Astrocyte (in vitro differentiated cells and primary cell): ENCODE data around the gene MRPS12. TPM values are rescaled to one million over a fixed set of nuclear protein-coding genes. Genes with fewer than 3 reads are reported as not detected.

Source experiments
- DNase-seq: peaks from one replicate; pipeline ENCODE4 v3.0.0-alpha.2; 2010; ENCODE audit warnings: low read depth
- FAIRE-seq: peaks from 2 replicates; lab custom pipeline; 2011; peaks lifted over from hg19 to GRCh38; lab: Jason Lieb, UNC
- H2AFZ ChIP-seq: 2 replicates; pipeline ENCODE4 v1.6.0; 2012; ENCODE audit warnings: low read depth, low read length, inconsistent platforms
- H3K27ac ChIP-seq: 2 replicates; pipeline ENCODE4 v1.5.1; 2011; ENCODE audit warnings: low read depth, low read length, inconsistent platforms
- H3K27me3 ChIP-seq: 2 replicates; pipeline ENCODE4 v1.6.0; 2011; ENCODE audit warnings: low read length, inconsistent platforms; ENCODE audit not compliant: insufficient read depth
- H3K36me3 ChIP-seq: 2 replicates; pipeline ENCODE4 v1.5.1; 2011; ENCODE audit warnings: low read length, inconsistent platforms; ENCODE audit not compliant: insufficient read depth
- H3K4me1 ChIP-seq: 2 replicates; pipeline ENCODE4 v1.5.1; 2011; ENCODE audit warnings: low read length, inconsistent platforms; ENCODE audit not compliant: insufficient read depth
- H3K4me2 ChIP-seq: 2 replicates; pipeline ENCODE4 v1.6.0; 2012; ENCODE audit warnings: low read length, inconsistent platforms
- H3K4me3 ChIP-seq: 2 replicates; pipeline ENCODE4 v1.5.1; 2011; ENCODE audit warnings: low read depth, mild to moderate bottlenecking, low read length, inconsistent platforms; ENCODE audit not compliant: insufficient read depth
- H3K79me2 ChIP-seq: 2 replicates; pipeline ENCODE4 v1.6.0; 2012; ENCODE audit warnings: mild to moderate bottlenecking, low read length, inconsistent platforms; ENCODE audit not compliant: insufficient read depth
- H3K9ac ChIP-seq: 2 replicates; pipeline ENCODE4 v1.6.0; 2012; ENCODE audit warnings: mild to moderate bottlenecking, low read length, inconsistent platforms
- H3K9me3 ChIP-seq: 2 replicates; pipeline ENCODE4 v1.5.1; 2012; ENCODE audit warnings: low read depth, mild to moderate bottlenecking, low read length, inconsistent platforms; ENCODE audit not compliant: insufficient read depth
- H4K20me1 ChIP-seq: 2 replicates; pipeline ENCODE4 v1.6.0; 2012; ENCODE audit warnings: low read length, inconsistent platforms; ENCODE audit not compliant: insufficient read depth
- H3K27ac Mint-ChIP-seq: one replicate; pipeline ENCODE4 v1.8.0; 2021; ENCODE audit warnings: mild to moderate bottlenecking, mixed read lengths; ENCODE audit not compliant: unreplicated experiment
- H3K27me3 Mint-ChIP-seq: one replicate; pipeline ENCODE4 v1.8.0; 2021; ENCODE audit warnings: low read depth, mixed read lengths; ENCODE audit not compliant: unreplicated experiment
- H3K36me3 Mint-ChIP-seq: one replicate; pipeline ENCODE4 v1.8.0; 2021; ENCODE audit warnings: low read depth, mixed read lengths; ENCODE audit not compliant: unreplicated experiment
- H3K4me1 Mint-ChIP-seq: one replicate; pipeline ENCODE4 v1.8.0; 2021; ENCODE audit warnings: low read depth, mixed read lengths; ENCODE audit not compliant: unreplicated experiment
- H3K4me3 Mint-ChIP-seq: one replicate; pipeline ENCODE4 v1.8.0; 2021; ENCODE audit warnings: mild to moderate bottlenecking, moderate library complexity, mixed read lengths; ENCODE audit not compliant: unreplicated experiment
- H3K9me3 Mint-ChIP-seq: one replicate; pipeline ENCODE4 v1.8.0; 2021; ENCODE audit warnings: mild to moderate bottlenecking, mixed read lengths; ENCODE audit not compliant: unreplicated experiment
- EZH2 ChIP-seq: IDR thresholded peaks from 2 replicates; pipeline ENCODE4 v1.6.1; 2012; ENCODE audit warnings: mild to moderate bottlenecking, low read length, inconsistent platforms; ENCODE audit not compliant: insufficient read depth
- total RNA-seq: library from RNA; stranded (reverse); gene quantifications from 2 replicates; pipeline ENCODE4 v1.2.1, GENCODE V29; 2021
- TF ChIP-seq, protein P1 (sequence below): IDR thresholded peaks from 2 replicates; pipeline ENCODE4 v1.5.1; 2011; ENCODE audit warnings: low read depth, mild to moderate bottlenecking, inconsistent platforms, low read length, moderate library complexity; ENCODE audit not compliant: insufficient read depth

The MRPS12 gene
- total RNA-seq, 1 donor from 2014 or later, result 59.5 TPM

GRCh38 chr19:38920602-38921419, 9.9 kb upstream of the MRPS12 start:
- H3K4me1 Mint-ChIP-seq, result no peaks in the 10 kb centered on the region
- H3K27me3 Mint-ChIP-seq, result no peaks in the 10 kb centered on the region
- H3K4me1 ChIP-seq, result no peaks in the 10 kb centered on the region
- TF ChIP-seq, protein P1, sequence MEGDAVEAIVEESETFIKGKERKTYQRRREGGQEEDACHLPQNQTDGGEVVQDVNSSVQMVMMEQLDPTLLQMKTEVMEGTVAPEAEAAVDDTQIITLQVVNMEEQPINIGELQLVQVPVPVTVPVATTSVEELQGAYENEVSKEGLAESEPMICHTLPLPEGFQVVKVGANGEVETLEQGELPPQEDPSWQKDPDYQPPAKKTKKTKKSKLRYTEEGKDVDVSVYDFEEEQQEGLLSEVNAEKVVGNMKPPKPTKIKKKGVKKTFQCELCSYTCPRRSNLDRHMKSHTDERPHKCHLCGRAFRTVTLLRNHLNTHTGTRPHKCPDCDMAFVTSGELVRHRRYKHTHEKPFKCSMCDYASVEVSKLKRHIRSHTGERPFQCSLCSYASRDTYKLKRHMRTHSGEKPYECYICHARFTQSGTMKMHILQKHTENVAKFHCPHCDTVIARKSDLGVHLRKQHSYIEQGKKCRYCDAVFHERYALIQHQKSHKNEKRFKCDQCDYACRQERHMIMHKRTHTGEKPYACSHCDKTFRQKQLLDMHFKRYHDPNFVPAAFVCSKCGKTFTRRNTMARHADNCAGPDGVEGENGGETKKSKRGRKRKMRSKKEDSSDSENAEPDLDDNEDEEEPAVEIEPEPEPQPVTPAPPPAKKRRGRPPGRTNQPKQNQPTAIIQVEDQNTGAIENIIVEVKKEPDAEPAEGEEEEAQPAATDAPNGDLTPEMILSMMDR, result no peak
- TF ChIP-seq EZH2, result no peak
- H3K9me3 Mint-ChIP-seq, result no peaks in the 10 kb centered on the region
- FAIRE-seq (no peak), DNase-seq (no peak)
- no peak overlapping the region for H3K4me2 ChIP-seq
- H3K4me3 ChIP-seq, result no peak overlapping the region
- no peaks in the 10 kb centered on the region for H3K9me3 ChIP-seq
- peaks cover 20% of the 10 kb centered on the region for H3K36me3 Mint-ChIP-seq
- H3K27ac ChIP-seq, result no peak overlapping the region
- H3K4me3 Mint-ChIP-seq, result no peak overlapping the region
- peaks cover 4% of the 10 kb centered on the region for H3K36me3 ChIP-seq
- H2AFZ ChIP-seq, result no peak overlapping the region
- H3K79me2 ChIP-seq, result no peaks in the 10 kb centered on the region
- H3K27me3 ChIP-seq, result no peaks in the 10 kb centered on the region
- H3K27ac Mint-ChIP-seq, result no peak overlapping the region
- H3K9ac ChIP-seq, result no peak overlapping the region
- H4K20me1 ChIP-seq, result peaks cover 8% of the 10 kb centered on the region

DNA sequence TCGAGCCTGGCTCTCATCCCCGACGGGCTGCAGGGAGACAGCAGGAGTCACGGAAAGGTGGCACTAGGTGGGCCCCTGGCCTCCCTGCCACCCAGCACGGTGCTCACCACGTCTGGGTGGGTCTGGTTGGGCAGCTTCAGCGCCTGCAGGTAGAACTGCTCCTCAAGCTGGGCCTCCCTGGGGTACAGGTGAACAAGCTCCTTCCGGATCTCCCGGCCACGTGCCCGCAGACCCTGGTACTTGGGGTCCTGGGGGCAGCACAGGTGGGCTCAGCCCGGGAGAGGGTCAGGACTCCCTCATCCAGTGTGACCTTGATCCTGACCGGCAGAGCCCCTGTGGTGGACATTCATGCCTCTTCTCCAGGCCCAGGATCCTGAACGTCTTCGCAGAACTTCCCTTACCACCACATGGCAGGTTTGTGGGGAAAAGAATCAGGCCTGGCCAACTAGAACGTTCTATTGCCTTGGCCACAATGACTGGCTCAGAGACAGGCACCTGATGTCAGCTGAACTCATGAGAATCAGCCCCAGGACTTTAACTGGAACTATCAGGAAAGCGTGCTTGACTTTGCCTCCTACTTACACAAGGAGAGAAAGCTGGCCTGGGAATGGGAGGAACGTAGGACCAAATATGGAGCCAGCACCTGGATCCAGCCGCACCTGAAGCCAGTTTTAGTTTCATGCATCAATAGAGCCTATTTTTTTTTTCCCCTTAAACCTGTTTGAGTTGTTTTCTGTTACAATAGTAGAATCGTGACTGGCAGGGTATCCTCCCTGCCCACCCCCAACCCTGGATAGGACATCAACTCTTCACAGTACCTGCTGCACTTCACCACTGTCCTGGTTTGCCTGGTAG, 9.1 kb upstream of the MRPS12 start:
- no peaks in the 10 kb centered on the region for H3K79me2 ChIP-seq
- no peak overlapping the region for H3K4me3 ChIP-seq
- DNase-seq (no peak), FAIRE-seq (no peak)
- Mint-ChIP-seq H3K4me1 (no peaks in the 10 kb centered on the region), H3K4me3 (no peak overlapping the region), H3K27me3 (no peaks in the 10 kb centered on the region), H3K9me3 (no peaks in the 10 kb centered on the region), H3K36me3 (peaks cover 20% of the 10 kb centered on the region), H3K27ac (no peak overlapping the region)
- H3K9me3 ChIP-seq, result no peaks in the 10 kb centered on the region
- H3K27me3 ChIP-seq, result no peaks in the 10 kb centered on the region
- no peak for TF ChIP-seq EZH2
- peaks cover 8% of the 10 kb centered on the region for H4K20me1 ChIP-seq
- no peak overlapping the region for H3K4me2 ChIP-seq
- H3K4me1 ChIP-seq, result no peaks in the 10 kb centered on the region
- no peak overlapping the region for H2AFZ ChIP-seq
- H3K9ac ChIP-seq, result no peak overlapping the region
- H3K36me3 ChIP-seq, result peaks cover 4% of the 10 kb centered on the region
- H3K27ac ChIP-seq, result no peak overlapping the region

DNA sequence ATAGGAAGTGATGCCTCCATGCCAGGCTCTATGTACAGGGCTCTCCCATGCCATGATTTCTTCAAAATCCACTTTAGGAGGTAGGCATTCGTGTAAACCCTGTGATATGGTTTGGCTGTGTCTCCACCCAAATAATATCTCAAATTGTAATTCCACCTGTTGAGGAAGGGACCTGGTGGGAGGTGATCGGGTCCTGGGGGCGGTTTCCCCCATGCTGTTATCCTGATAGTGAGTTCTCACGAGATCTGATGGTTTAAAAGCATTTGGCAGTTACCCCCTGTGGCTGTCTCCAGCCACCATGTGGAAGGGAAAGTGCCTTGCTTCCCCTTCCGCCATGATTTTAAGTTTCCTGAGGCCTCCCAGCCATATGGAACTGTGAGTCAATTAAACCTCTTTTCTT, 8.3 kb upstream of the MRPS12 start:
- no peak for DNase-seq

More for the DNA sequence above, 8.3 kb upstream of the MRPS12 start:
- Histone ChIP-seq H3K4me1 (no peaks in the 10 kb centered on the region), H2AFZ (no peak overlapping the region), H3K9ac (no peak overlapping the region), H3K79me2 (no peaks in the 10 kb centered on the region), H3K27me3 (no peaks in the 10 kb centered on the region), H3K27ac (no peak overlapping the region), H4K20me1 (peaks cover 8% of the 10 kb centered on the region), H3K4me2 (no peak overlapping the region), H3K36me3 (peaks cover 4% of the 10 kb centered on the region), H3K4me3 (no peak overlapping the region), H3K9me3 (no peaks in the 10 kb centered on the region)
- Mint-ChIP-seq H3K4me3 (no peak overlapping the region), H3K27ac (no peak overlapping the region), H3K36me3 (peaks cover 20% of the 10 kb centered on the region), H3K9me3 (no peaks in the 10 kb centered on the region), H3K4me1 (no peaks in the 10 kb centered on the region), H3K27me3 (no peaks in the 10 kb centered on the region)
- FAIRE-seq, result no peak
- TF ChIP-seq EZH2, result no peak
- TF ChIP-seq, protein P1, result no peak
